ENCODE results near the gene CAMK2B. TPM values are rescaled to one million over a fixed set of nuclear protein-coding genes. Genes with fewer than 3 reads are reported as not detected.
A peak's percentile ranks its signal among the peaks of the same experiment; 100 is the strongest.
"Not testable (repeated sequence)": the region's sequence is repeated elsewhere in the genome, so short reads cannot be mapped to it uniquely, and the experiment has no call there.

The CAMK2B gene
- total and polyA plus RNA-seq, 12 donors, result 0.25 to 82.3 (median 6.5) TPM; not detected in 2

- no peak for DNase-seq
- intact Hi-C loops (cut with DNase I), result no loop called here
- TF ChIP-seq CTCF (IDR thresholded peaks at IDR 0.05) (no peak), POLR2A (IDR thresholded peaks at IDR 0.05) (no peak)
- H3K4me1 ChIP-seq (replicated peaks in 1 of 2), result peaks cover 6 to 14% of the 10 kb centered on the region in 2 donors
- no peaks in the 10 kb centered on the region for H3K27me3 ChIP-seq
- H3K4me3 ChIP-seq, result no peak overlapping the region
- H3K27ac ChIP-seq, result no peak overlapping the region
- no peaks in the 10 kb centered on the region for H3K9me3 ChIP-seq (replicated peaks in 1 of 3)
- 97 to 98% (median 98%) methylated on average over 5 of the region's 5 CpGs for WGBS, 4 donors
- peaks cover 0 to 68% of the 10 kb centered on the region in 2 donors for H3K36me3 ChIP-seq (replicated peaks in 1 of 2)
Observed at GRCh38 chr7:44206008-44206407, 119.4 kb downstream of the CAMK2B start.

- H3K27ac ChIP-seq, result no peak overlapping the region
- TF ChIP-seq POLR2A (IDR thresholded peaks at IDR 0.05) (no peak), CTCF (IDR thresholded peaks at IDR 0.05) (no peak)
- H3K27me3 ChIP-seq, result no peaks in the 10 kb centered on the region
- WGBS, 4 donors, result 34 to 36% (median 35%) methylated on average over 8 of the region's 8 CpGs
- peaks cover 0 to 26% of the 10 kb centered on the region in 2 donors for H3K36me3 ChIP-seq (replicated peaks in 1 of 2)
- no peak for DNase-seq
- intact Hi-C loops (cut with DNase I), result no loop called here
- H3K4me1 ChIP-seq (replicated peaks in 1 of 2), result peaks cover 6 to 14% of the 10 kb centered on the region in 2 donors
- H3K9me3 ChIP-seq (replicated peaks in 1 of 3), result no peaks in the 10 kb centered on the region
- H3K4me3 ChIP-seq, result peak overlapping the region in 2 of 4 donors; percentile 71 to 83
Observed at GRCh38 chr7:44201813-44202212, 123.6 kb downstream of the CAMK2B start.

DNA sequence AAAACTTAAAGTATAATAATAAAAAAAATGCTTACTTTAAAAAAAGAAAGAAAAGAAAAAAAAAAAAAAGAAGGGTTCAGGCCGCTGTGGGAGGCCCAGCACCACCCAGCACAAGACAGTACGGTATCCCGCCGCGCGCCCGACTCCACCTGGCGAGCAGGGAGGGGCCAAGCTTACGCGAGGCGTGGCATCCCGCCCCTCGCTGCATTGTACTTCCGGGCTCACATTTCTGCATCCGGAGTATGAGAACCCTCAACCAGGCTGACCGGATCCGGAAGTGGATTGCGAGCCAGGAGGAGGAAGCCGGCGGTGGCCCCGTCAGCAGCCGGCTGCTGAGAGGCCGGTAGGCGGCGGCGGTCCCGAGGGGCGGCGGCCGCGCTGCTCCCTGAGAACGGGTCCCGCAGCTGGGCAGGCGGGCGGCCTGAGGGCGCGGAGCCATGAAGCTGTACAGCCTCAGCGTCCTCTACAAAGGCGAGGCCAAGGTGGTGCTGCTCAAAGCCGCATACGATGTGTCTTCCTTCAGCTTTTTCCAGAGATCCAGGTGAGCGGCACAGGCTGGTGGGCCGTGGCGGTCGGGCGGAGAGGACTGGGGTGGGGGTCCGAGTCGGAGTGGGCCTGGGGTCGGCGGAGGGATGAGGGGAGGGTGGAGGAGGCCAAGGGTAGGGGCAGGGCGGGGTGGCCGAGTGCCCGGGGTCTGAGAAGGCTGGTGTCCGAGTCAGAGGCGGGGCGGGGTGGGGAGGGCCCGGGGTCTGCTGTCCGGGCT lies 124.5 kb downstream of the CAMK2B start, which contains the start of gene YKT6:
Gene YKT6, plus strand, starts transcription at position 280 of the 763 bp plus-strand sequence. Its CDS starts 158 bp downstream, at position 438.
- intact Hi-C loops (cut with DNase I), result no loop called here
- H3K4me1 ChIP-seq (replicated peaks in 1 of 2), result peaks cover 6 to 14% of the 10 kb centered on the region in 2 donors
- TF ChIP-seq POLR2A (IDR thresholded peaks at IDR 0.05), result peak; percentile 70 to 79
- TF ChIP-seq CTCF (IDR thresholded peaks at IDR 0.05), result peak in 5 of 6 experiments; percentile 51 to 79 (median 66)
- peak; percentile 90 to 97 (median 95) for DNase-seq
- no peaks in the 10 kb centered on the region for H3K27me3 ChIP-seq
- H3K36me3 ChIP-seq (replicated peaks in 1 of 2), result peaks cover 0 to 17% of the 10 kb centered on the region in 2 donors
- peak within 1 kb of the TSS in 3 of 5 donors; percentile 41 to 86 (median 78) for H3K27ac ChIP-seq
- whole genome bisulfite sequencing, 4 donors, result 0 to 2% (median 1%) methylated on average over 28 to 58 of the region's 58 CpGs
- H3K4me3 ChIP-seq, result peak within 1 kb of the TSS in 3 of 4 donors; percentile 71 to 97 (median 83)
- no peaks in the 10 kb centered on the region for H3K9me3 ChIP-seq (replicated peaks in 1 of 3)

DNA sequence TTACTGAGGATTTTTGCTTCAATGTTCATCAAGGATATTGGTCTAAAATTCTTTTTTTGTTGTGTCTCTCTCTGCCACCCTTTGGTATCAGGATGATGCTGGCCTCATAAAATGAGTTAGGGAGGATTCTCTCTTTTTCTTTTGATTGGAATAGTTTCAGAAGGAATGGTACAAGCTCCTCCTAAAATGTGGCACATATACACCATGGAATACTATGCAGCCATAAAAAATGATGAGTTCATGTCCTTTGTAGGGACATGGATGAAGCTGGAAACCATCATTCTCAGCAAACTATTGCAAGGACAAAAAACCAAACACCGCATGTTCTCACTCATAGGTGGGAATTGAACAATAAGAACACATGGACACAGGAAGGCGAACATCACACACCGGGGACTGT lies 125.2 kb downstream of the CAMK2B start:
- H3K27ac ChIP-seq; H3K36me3 ChIP-seq (replicated peaks in 1 of 2); H3K9me3 ChIP-seq (replicated peaks in 1 of 3); DNase-seq; H3K4me3 ChIP-seq; H3K27me3 ChIP-seq; intact Hi-C loops (cut with DNase I): not testable (repeated sequence)
- peaks cover 6 to 14% of the 10 kb centered on the region in 2 donors for H3K4me1 ChIP-seq (replicated peaks in 1 of 2)
- 84 to 100% (median 90%) methylated on average over 1 to 3 of the region's 3 CpGs; no CpG with 5 or more reads in 1 of the 4 donors for WGBS, 4 donors
